K562 (cell line): ENCODE results near the gene SCRN1. TPM values are rescaled to one million over a fixed set of nuclear protein-coding genes. Genes with fewer than 3 reads are reported as not detected.

ENCODE experiments used
- CBX1 ChIP-seq: sonication (generic); IDR thresholded peaks from 2 replicates; pipeline ENCODE4 v1.6.1; 2016; ENCODE audit warnings: antibody characterized with exemption, low read depth, mild to moderate bottlenecking
- CREM ChIP-seq: IDR thresholded peaks from 2 replicates; pipeline ENCODE4 v1.6.1; 2014; ENCODE audit warnings: antibody characterized with exemption, low read depth
- MTA3 ChIP-seq: fragments of 450-650 bp; formaldehyde crosslinking; IDR thresholded peaks from 2 replicates; pipeline ENCODE4 v1.6.1; 2017; ENCODE audit warnings: mild to moderate bottlenecking, borderline replicate concordance
- NFIC ChIP-seq: fragments of 450-650 bp; IDR thresholded peaks from 2 replicates; pipeline ENCODE4 v1.6.1; 2017; ENCODE audit warnings: mild to moderate bottlenecking, inconsistent platforms
- PYGO2 ChIP-seq: fragments of 450-650 bp; IDR thresholded peaks from 2 replicates; pipeline ENCODE4 v1.6.1; 2016; ENCODE audit warnings: mild to moderate bottlenecking, missing genetic modification characterization, moderate library complexity, missing compliant biosample characterization
- RBM25 ChIP-seq: fragments of 200-400 bp; formaldehyde crosslinking; IDR thresholded peaks from 2 replicates; pipeline ENCODE4 v1.6.1; 2018; ENCODE audit warnings: low read length, low read depth, moderate library complexity; ENCODE audit not compliant: severe bottlenecking
- TBL1XR1 ChIP-seq, 2 experiments: IDR thresholded peaks; 2 replicates each; pipeline ENCODE4 v1.6.1; 2012; ENCODE audit warnings: improper control_type of control experiment in 2 of 2, low read length in 2 of 2, mild to moderate bottlenecking in 1 of 2
- TBP ChIP-seq: optimal IDR thresholded peaks from 2 replicates; pipeline ENCODE3; 2011; ENCODE audit warnings: low read depth, low read length, improper control_type of control experiment
- ZFP36 ChIP-seq: fragments of 150-350 bp; IDR thresholded peaks from 2 replicates; pipeline ENCODE4 v1.6.1; 2018; ENCODE audit warnings: low read length, low read depth; ENCODE audit not compliant: partially characterized antibody
- ZFX ChIP-seq: sonication (generic); formaldehyde crosslinking; IDR thresholded peaks from 2 replicates; pipeline ENCODE4 v1.8.0; 2022; ENCODE audit warnings: mild to moderate bottlenecking, missing genetic modification reagents, moderate library complexity
- ZNF589 ChIP-seq: fragments of 200-800 bp; sonication (Bioruptor generic); IDR thresholded peaks from 2 replicates; pipeline ENCODE4 v1.6.1; 2016; ENCODE audit warnings: low read depth, missing genetic modification characterization, missing compliant biosample characterization
- polyA plus RNA-seq, 8 experiments: library from polyadenylated mRNA; depleted of rRNA in 4 of 8; stranded (reverse) in 5 of 8; unstranded in 3 of 8; fragments of >200 nt; fragmentation: Nextera tagmentation in 2 of 8; fragmentation: Illumina TruSeq in 1 of 8; extraction: Ambion mirVana in 2 of 8; extraction: Trizol in 1 of 8; gene quantifications; 2 replicates each; pipeline versions ENCODE4 v1.2.1 to v1.2.3, GENCODE V29; 2011 to 2014; ENCODE audit warnings: inconsistent platforms in 1 of 8, missing spikeins in 1 of 8
- total RNA-seq, 7 experiments: library from RNA; depleted of rRNA in 6 of 7; stranded (reverse); fragments of >200 nt in 6 of 7; fragmentation: Illumina TruSeq in 2 of 7; extraction: Trizol in 2 of 7; gene quantifications; 2 replicates each; pipeline versions ENCODE4 v1.2.1 to v1.2.3, GENCODE V29; 2011 to 2021; ENCODE audit warnings: low replicate concordance in 1 of 7
- TF ChIP-seq, protein P1 (sequence below): fragments of 250-450 bp; sonication (Bioruptor Pico); IDR thresholded peaks from 2 replicates; pipeline ENCODE4 v1.9.0; 2021; ENCODE audit warnings: mild to moderate bottlenecking, inconsistent platforms
- TF ChIP-seq, protein P2 (sequence below): fragments of 450-650 bp; IDR thresholded peaks from 2 replicates; pipeline ENCODE4 v1.6.1; 2016
- TF ChIP-seq, protein P3 (sequence below): fragments of 450-650 bp; IDR thresholded peaks from 2 replicates; pipeline ENCODE4 v1.6.1; 2016; ENCODE audit warnings: antibody characterized with exemption
- TF ChIP-seq, protein P4 (sequence below), 2 experiments: IDR thresholded peaks; 2 replicates each; pipeline ENCODE4 v1.6.1; 2012; ENCODE audit warnings: improper control_type of control experiment in 2 of 2, low read depth in 2 of 2, low read length in 2 of 2, borderline replicate concordance in 1 of 2
- TF ChIP-seq, protein P5 (sequence below): fragments of 250-450 bp; sonication (Bioruptor Pico); IDR thresholded peaks from 2 replicates; pipeline ENCODE4 v1.4.0; 2020; ENCODE audit warnings: mild to moderate bottlenecking
- TF ChIP-seq, protein P6 (sequence below): fragments of 450-650 bp; formaldehyde crosslinking; IDR thresholded peaks from 2 replicates; pipeline ENCODE4 v1.4.0; 2022; ENCODE audit warnings: missing genetic modification characterization

Gene SCRN1
- total and polyA plus RNA-seq, 9 of the 15 experiments (the other 6 are each of a cell fraction or from before 2014, with no cell fraction given): 0.13 to 1.4 (median 0.20) TPM

DNA sequence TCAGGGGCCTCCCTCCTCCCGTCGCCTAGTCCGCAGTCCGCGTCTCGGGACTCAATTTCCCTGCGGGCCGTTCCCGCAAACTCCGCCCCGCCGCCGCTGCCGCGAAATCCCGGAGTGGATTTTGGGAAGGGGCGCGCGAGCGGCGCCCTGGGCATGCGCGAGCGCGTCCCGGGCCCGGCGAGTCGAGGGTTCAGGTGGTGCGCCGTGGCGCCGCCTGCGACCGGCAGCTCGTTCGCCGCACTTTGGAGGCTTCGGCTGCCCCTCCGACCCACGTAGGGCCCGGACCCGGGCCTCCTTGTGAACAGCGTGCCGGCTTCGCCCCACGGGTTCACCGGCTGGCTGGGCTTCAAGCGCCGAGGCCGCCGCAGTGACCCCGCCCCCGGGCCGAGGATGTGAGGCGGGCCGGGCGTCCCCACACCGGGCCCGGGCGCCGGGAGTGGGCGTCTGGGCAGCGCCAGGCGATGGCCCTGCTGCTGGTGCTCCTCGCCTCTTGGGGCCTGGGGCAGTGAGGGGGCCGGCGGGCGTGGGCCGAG is 38.7 kb upstream of the SCRN1 start, which contains the start of gene PLEKHA8 (continued):
- TF ChIP-seq, protein P1, sequence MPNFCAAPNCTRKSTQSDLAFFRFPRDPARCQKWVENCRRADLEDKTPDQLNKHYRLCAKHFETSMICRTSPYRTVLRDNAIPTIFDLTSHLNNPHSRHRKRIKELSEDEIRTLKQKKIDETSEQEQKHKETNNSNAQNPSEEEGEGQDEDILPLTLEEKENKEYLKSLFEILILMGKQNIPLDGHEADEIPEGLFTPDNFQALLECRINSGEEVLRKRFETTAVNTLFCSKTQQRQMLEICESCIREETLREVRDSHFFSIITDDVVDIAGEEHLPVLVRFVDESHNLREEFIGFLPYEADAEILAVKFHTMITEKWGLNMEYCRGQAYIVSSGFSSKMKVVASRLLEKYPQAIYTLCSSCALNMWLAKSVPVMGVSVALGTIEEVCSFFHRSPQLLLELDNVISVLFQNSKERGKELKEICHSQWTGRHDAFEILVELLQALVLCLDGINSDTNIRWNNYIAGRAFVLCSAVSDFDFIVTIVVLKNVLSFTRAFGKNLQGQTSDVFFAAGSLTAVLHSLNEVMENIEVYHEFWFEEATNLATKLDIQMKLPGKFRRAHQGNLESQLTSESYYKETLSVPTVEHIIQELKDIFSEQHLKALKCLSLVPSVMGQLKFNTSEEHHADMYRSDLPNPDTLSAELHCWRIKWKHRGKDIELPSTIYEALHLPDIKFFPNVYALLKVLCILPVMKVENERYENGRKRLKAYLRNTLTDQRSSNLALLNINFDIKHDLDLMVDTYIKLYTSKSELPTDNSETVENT (CRISPR knock-in tag): peak; percentile 48; the same call in 1 of the 2 replicates
- TF ChIP-seq, protein P2, sequence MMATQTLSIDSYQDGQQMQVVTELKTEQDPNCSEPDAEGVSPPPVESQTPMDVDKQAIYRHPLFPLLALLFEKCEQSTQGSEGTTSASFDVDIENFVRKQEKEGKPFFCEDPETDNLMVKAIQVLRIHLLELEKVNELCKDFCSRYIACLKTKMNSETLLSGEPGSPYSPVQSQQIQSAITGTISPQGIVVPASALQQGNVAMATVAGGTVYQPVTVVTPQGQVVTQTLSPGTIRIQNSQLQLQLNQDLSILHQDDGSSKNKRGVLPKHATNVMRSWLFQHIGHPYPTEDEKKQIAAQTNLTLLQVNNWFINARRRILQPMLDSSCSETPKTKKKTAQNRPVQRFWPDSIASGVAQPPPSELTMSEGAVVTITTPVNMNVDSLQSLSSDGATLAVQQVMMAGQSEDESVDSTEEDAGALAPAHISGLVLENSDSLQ: 0 out of 2 replicates have a peak, but pooled peaks have one; percentile 33
- TF ChIP-seq ZFP36 (no peak), PYGO2 (no peak), CREM (peak; percentile 60; the same call in 1 of the 2 replicates), TBL1XR1 (IDR thresholded peaks at IDR 0.05; ENCODE audit: low read length in 2 of 2) (0 out of 4 replicates have a peak, but pooled peaks have one; percentile 16 to 24), NFIC (0 out of 2 replicates have a peak, but pooled peaks have one; percentile 19), RBM25 (peak; percentile 81), ZNF589 (CRISPR knock-in tag) (no peak), MTA3 (0 out of 2 replicates have a peak, but pooled peaks have one; percentile 48), TBP (peak; percentile 73), ZFX (CRISPR knock-in tag) (peak; percentile 87), CBX1 (peak; percentile 75; the same call in 1 of the 2 replicates)
- TF ChIP-seq, protein P3, sequence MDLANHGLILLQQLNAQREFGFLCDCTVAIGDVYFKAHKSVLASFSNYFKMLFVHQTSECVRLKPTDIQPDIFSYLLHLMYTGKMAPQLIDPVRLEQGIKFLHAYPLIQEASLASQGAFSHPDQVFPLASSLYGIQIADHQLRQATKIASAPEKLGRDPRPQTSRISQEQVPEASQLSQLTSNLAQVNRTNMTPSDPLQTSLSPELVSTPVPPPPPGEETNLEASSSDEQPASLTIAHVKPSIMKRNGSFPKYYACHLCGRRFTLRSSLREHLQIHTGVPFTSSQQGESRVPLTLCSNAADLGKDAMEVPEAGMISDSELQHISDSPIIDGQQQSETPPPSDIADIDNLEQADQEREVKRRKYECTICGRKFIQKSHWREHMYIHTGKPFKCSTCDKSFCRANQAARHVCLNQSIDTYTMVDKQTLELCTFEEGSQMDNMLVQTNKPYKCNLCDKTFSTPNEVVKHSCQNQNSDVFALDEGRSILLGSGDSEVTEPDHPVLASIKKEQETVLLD: peak; percentile 62; the same call in 1 of the 2 replicates
- TF ChIP-seq, protein P4, sequence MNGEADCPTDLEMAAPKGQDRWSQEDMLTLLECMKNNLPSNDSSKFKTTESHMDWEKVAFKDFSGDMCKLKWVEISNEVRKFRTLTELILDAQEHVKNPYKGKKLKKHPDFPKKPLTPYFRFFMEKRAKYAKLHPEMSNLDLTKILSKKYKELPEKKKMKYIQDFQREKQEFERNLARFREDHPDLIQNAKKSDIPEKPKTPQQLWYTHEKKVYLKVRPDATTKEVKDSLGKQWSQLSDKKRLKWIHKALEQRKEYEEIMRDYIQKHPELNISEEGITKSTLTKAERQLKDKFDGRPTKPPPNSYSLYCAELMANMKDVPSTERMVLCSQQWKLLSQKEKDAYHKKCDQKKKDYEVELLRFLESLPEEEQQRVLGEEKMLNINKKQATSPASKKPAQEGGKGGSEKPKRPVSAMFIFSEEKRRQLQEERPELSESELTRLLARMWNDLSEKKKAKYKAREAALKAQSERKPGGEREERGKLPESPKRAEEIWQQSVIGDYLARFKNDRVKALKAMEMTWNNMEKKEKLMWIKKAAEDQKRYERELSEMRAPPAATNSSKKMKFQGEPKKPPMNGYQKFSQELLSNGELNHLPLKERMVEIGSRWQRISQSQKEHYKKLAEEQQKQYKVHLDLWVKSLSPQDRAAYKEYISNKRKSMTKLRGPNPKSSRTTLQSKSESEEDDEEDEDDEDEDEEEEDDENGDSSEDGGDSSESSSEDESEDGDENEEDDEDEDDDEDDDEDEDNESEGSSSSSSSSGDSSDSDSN (IDR thresholded peaks at IDR 0.05; ENCODE audit: borderline replicate concordance in 1 of 2, low read depth in 2 of 2, low read length in 2 of 2): peak in 1 of 2 experiments; percentile 47; a peak in 1 of 4 replicates
- TF ChIP-seq, protein P5, sequence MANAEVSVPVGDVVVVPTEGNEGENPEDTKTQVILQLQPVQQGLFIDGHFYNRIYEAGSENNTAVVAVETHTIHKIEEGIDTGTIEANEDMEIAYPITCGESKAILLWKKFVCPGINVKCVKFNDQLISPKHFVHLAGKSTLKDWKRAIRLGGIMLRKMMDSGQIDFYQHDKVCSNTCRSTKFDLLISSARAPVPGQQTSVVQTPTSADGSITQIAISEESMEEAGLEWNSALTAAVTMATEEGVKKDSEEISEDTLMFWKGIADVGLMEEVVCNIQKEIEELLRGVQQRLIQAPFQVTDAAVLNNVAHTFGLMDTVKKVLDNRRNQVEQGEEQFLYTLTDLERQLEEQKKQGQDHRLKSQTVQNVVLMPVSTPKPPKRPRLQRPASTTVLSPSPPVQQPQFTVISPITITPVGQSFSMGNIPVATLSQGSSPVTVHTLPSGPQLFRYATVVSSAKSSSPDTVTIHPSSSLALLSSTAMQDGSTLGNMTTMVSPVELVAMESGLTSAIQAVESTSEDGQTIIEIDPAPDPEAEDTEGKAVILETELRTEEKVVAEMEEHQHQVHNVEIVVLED (CRISPR knock-in tag): peak; percentile 55
- TF ChIP-seq, protein P6, sequence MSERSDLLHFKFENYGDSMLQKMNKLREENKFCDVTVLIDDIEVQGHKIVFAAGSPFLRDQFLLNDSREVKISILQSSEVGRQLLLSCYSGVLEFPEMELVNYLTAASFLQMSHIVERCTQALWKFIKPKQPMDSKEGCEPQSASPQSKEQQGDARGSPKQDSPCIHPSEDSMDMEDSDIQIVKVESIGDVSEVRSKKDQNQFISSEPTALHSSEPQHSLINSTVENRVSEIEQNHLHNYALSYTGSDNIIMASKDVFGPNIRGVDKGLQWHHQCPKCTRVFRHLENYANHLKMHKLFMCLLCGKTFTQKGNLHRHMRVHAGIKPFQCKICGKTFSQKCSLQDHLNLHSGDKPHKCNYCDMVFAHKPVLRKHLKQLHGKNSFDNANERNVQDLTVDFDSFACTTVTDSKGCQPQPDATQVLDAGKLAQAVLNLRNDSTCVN (CRISPR knock-in tag): no peak
